Keratinocyte (primary cell): ENCODE measurements around the gene TLE6. TPM values are rescaled to one million over a fixed set of nuclear protein-coding genes. Genes with fewer than 3 reads are reported as not detected.

ENCODE experiments used
- DNase-seq: peaks from one replicate; pipeline ENCODE4 v3.0.0-alpha.2; 2011; ENCODE audit warnings: low read depth, missing footprints, low spot score
- FAIRE-seq: peaks from 2 replicates; lab custom pipeline; 2011; peaks lifted over from hg19 to GRCh38; lab: Jason Lieb, UNC
- H2AFZ ChIP-seq: 2 replicates; pipeline ENCODE4 v1.6.0; 2012; ENCODE audit warnings: low read length, control low read depth, inconsistent platforms; ENCODE audit not compliant: control insufficient read depth
- H3K27ac ChIP-seq: 2 replicates; pipeline ENCODE4 v1.5.1; 2011; ENCODE audit warnings: low read length; ENCODE audit not compliant: control insufficient read depth, insufficient read depth
- H3K27me3 ChIP-seq: 3 replicates; pipeline ENCODE4 v1.6.0; 2011; ENCODE audit warnings: low read length; ENCODE audit not compliant: control insufficient read depth, insufficient read depth; ENCODE audit errors: extremely low read depth
- H3K36me3 ChIP-seq, 2 experiments: 2 replicates in 1 of 2; 3 replicates in 1 of 2; pipeline ENCODE4 v1.5.1; 2011; ENCODE audit warnings: low read length in 2 of 2, mild to moderate bottlenecking in 1 of 2; ENCODE audit not compliant: control insufficient read depth in 2 of 2, insufficient read depth in 2 of 2; ENCODE audit errors: extremely low read depth in 1 of 2
- H3K4me1 ChIP-seq: 3 replicates; pipeline ENCODE4 v1.5.1; 2011; ENCODE audit warnings: low read length; ENCODE audit not compliant: control insufficient read depth, insufficient read depth; ENCODE audit errors: extremely low read depth
- H3K4me2 ChIP-seq: 3 replicates; pipeline ENCODE4 v1.6.0; 2011; ENCODE audit warnings: low read depth, low read length; ENCODE audit not compliant: control insufficient read depth, insufficient read depth; ENCODE audit errors: extremely low read depth
- H3K4me3 ChIP-seq, 3 experiments: fragments of 200-600 bp in 1 of 3; sonication (generic) in 1 of 3; 2 replicates in 2 of 3; 3 replicates in 1 of 3; pipeline ENCODE4 v1.5.1; 2011 to 2016; ENCODE audit warnings: low read length in 3 of 3, mild to moderate bottlenecking in 3 of 3, control low read depth in 2 of 3, inconsistent platforms in 1 of 3, low read depth in 1 of 3, mixed read lengths in 1 of 3, mixed run types in 1 of 3, moderate library complexity in 1 of 3; ENCODE audit not compliant: control insufficient read depth in 2 of 3, insufficient read depth in 2 of 3; ENCODE audit errors: extremely low read depth in 1 of 3
- H3K79me2 ChIP-seq: 2 replicates; pipeline ENCODE4 v1.6.0; 2012; ENCODE audit warnings: low read length; ENCODE audit not compliant: control insufficient read depth, insufficient read depth
- H3K9ac ChIP-seq: 3 replicates; pipeline ENCODE4 v1.6.0; 2011; ENCODE audit warnings: low read length; ENCODE audit not compliant: control insufficient read depth, insufficient read depth; ENCODE audit errors: extremely low read depth
- H3K9me1 ChIP-seq: 3 replicates; pipeline ENCODE4 v1.6.0; 2011; ENCODE audit warnings: low read length; ENCODE audit not compliant: control insufficient read depth, insufficient read depth; ENCODE audit errors: extremely low read depth
- H3K9me3 ChIP-seq: 2 replicates; pipeline ENCODE4 v1.5.1; 2012; ENCODE audit warnings: low read depth, low read length; ENCODE audit not compliant: control insufficient read depth
- H4K20me1 ChIP-seq: 3 replicates; pipeline ENCODE4 v1.6.0; 2011; ENCODE audit warnings: low read length; ENCODE audit not compliant: control insufficient read depth, insufficient read depth; ENCODE audit errors: extremely low read depth
- EZH2 ChIP-seq: IDR thresholded peaks from one replicate; pipeline ENCODE4 v1.6.1; 2012; ENCODE audit warnings: inconsistent platforms, mild to moderate bottlenecking, low read length, moderate library complexity
- dilution Hi-C: fragments of 300-500 bp; cut with MboI; formaldehyde crosslinking; loops from one replicate; pipeline ENCODE4 v1.7.0; 2020; ENCODE audit warnings: low sequenced_read_pairs; ENCODE audit not compliant: extremely low pct_ligation_motif_present
- polyA plus RNA-seq, 5 experiments: library from polyadenylated mRNA; depleted of rRNA in 3 of 5; stranded (reverse) in 3 of 5; stranded (forward) in 1 of 5; unstranded in 1 of 5; fragments of >200 nt; gene quantifications; 1 replicate in 1 of 5; 2 replicates in 3 of 5; 3 replicates in 1 of 5; pipeline versions ENCODE4 v1.2.1 to v1.2.3, GENCODE V29; 2011 to 2012; ENCODE audit warnings: missing spikeins in 2 of 5, low read depth in 1 of 5, low replicate concordance in 1 of 5
- TF ChIP-seq, protein P1 (sequence below), 3 experiments: IDR thresholded peaks in 1 of 3; conservative IDR thresholded peaks in 1 of 3; optimal IDR thresholded peaks in 1 of 3; 2 replicates in 2 of 3; 3 replicates in 1 of 3; pipeline versions ENCODE3 to v1.5.1; 2011; ENCODE audit warnings: low read length in 3 of 3, mild to moderate bottlenecking in 3 of 3, moderate library complexity in 2 of 3, control low read depth in 1 of 3, inconsistent platforms in 1 of 3; ENCODE audit not compliant: insufficient read depth in 2 of 3; ENCODE audit errors: extremely low read depth in 1 of 3

Gene TLE6
- polyA plus RNA-seq, 1 donor (not counting 4 experiments of a cell fraction or from before 2014, with no cell fraction given) = 1.2 TPM

DNA sequence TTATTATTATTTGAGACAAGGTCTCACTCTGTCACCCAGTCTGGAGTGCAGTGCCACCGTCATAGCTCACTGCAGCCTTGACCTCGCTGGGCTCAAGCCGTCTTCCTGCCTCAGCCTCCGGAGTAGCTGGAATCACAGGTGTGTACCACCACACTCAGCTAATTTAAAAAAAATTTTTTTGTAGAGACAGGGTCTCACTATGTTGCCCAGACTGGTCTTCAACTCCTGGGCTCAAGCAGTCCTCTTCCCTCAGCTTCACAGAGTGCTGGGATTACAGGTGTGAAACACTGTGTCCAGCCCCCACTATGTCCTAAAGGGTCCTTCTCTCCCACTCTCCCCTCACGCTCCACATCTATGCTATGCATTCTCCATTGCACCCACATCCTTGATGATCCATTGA is 60.9 kb downstream of the TLE6 start:
- no peak overlapping the region for H3K9ac ChIP-seq
- no peaks in the 10 kb centered on the region for H3K27me3 ChIP-seq
- no peak overlapping the region for H2AFZ ChIP-seq
- DNase-seq (no peak), FAIRE-seq (no peak)
- no peak overlapping the region for H3K27ac ChIP-seq
- no peak overlapping the region for H3K4me3 ChIP-seq
- H3K79me2 ChIP-seq = no peaks in the 10 kb centered on the region
- no peaks in the 10 kb centered on the region for H3K36me3 ChIP-seq
- peaks cover 14% of the 10 kb centered on the region for H3K4me1 ChIP-seq
- H3K9me1 ChIP-seq = no peaks in the 10 kb centered on the region
- no peaks in the 10 kb centered on the region for H4K20me1 ChIP-seq
- H3K4me2 ChIP-seq = no peak overlapping the region
- dilution Hi-C loops = no loop called here
- no peak for TF ChIP-seq EZH2
- TF ChIP-seq, protein P1, sequence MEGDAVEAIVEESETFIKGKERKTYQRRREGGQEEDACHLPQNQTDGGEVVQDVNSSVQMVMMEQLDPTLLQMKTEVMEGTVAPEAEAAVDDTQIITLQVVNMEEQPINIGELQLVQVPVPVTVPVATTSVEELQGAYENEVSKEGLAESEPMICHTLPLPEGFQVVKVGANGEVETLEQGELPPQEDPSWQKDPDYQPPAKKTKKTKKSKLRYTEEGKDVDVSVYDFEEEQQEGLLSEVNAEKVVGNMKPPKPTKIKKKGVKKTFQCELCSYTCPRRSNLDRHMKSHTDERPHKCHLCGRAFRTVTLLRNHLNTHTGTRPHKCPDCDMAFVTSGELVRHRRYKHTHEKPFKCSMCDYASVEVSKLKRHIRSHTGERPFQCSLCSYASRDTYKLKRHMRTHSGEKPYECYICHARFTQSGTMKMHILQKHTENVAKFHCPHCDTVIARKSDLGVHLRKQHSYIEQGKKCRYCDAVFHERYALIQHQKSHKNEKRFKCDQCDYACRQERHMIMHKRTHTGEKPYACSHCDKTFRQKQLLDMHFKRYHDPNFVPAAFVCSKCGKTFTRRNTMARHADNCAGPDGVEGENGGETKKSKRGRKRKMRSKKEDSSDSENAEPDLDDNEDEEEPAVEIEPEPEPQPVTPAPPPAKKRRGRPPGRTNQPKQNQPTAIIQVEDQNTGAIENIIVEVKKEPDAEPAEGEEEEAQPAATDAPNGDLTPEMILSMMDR (optimal IDR thresholded peaks at IDR 0.05 in 1 of 3, IDR thresholded peaks at IDR 0.05 in 1 of 3, conservative IDR thresholded peaks at IDR 0.05 in 1 of 3; ENCODE audit: extremely low read depth in 1 of 3, insufficient read depth in 2 of 3, low read length in 3 of 3) = no peak
- H3K9me3 ChIP-seq = no peaks in the 10 kb centered on the region

DNA sequence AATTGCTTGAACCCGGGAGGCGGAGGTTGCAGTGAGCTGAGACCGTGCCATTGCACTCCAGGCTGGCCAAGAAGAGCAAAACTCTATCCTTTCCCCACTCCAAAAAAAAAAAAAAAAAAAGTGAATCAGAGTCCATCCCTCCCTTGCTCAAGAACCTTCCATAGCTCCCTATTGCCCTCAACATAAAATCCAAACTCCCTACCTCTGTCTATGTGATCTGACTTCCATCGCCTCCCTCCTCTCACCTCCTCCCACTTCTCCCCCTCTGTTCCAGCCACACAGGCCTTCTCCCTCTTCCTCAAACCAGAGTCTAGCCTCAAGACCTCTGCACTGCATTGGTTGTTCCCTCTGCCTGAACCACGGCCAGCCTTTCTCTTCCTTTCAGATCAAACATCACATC is 61.8 kb downstream of the TLE6 start:
- H4K20me1 ChIP-seq = no peaks in the 10 kb centered on the region
- H3K79me2 ChIP-seq = no peaks in the 10 kb centered on the region
- H3K4me2 ChIP-seq = no peak overlapping the region
- no peaks in the 10 kb centered on the region for H3K9me3 ChIP-seq
- FAIRE-seq = no peak
- H3K9ac ChIP-seq = no peak overlapping the region
- H3K36me3 ChIP-seq = no peaks in the 10 kb centered on the region
- H3K27ac ChIP-seq = no peak overlapping the region
- no peak for DNase-seq
- no peak overlapping the region for H3K4me3 ChIP-seq
- H3K27me3 ChIP-seq = no peaks in the 10 kb centered on the region
- no peak overlapping the region for H2AFZ ChIP-seq
- TF ChIP-seq, protein P1 (optimal IDR thresholded peaks at IDR 0.05 in 1 of 3, IDR thresholded peaks at IDR 0.05 in 1 of 3, conservative IDR thresholded peaks at IDR 0.05 in 1 of 3; ENCODE audit: extremely low read depth in 1 of 3, insufficient read depth in 2 of 3, low read length in 3 of 3) = no peak
- no peak for TF ChIP-seq EZH2
- no peaks in the 10 kb centered on the region for H3K9me1 ChIP-seq
- H3K4me1 ChIP-seq = peaks cover 14% of the 10 kb centered on the region
- dilution Hi-C loops = no loop called here
